NCI-H2227 (cell line): ENCODE measurements around the gene SDCBP2.

ENCODE experiments used
- DNase-seq: peaks from one replicate; lab custom pipeline; 2025; ENCODE audit not compliant: unreplicated experiment; lab: John Stamatoyannopoulos, UW

SDCBP2 gene

DNA sequence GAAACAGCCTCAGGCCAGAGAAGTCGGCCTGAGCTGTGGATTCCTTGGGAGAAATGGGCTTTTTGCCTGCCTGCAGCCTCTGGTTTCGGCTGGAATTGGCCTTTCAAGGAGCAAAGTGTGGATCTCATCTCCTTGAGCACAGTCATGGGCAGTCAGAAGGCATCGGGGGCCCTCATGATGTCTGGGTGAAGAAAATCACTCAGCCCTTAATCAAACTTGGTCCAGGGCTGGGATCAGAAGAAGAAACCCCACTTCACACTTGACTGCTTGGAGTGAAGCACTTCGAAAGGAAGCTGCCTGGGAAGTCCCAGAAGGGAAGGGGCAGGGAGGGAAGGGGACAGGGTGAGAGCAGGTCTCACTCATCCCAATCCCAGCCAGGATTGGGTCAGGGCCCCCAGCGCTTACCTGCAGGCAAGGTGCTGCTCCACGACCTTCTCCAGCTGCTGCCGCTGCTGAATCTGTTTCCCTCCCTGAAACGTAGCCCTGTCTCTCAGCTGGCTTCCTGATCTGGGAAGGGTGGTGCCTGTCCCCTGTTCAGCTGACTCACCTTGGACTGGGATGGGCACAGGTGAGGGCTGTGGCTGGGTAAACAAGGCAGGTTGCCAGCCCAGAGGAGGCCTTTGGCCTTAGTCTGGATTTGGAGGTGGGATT, at the start of gene SDCBP2:
Gene SDCBP2 (minus strand): TSS at position 460 of the 651 bp plus-strand sequence. CDS start 8,723 bp downstream, outside the sequence.
- no peak for DNase-seq

GRCh38 chr20:1378735-1379125, 49.8 kb upstream of the SDCBP2 start:
- no peak for DNase-seq

- DNase-seq, result no peak
Observed at GRCh38 chr20:1377984-1378734, 49.2 kb upstream of the SDCBP2 start.

- DNase-seq, result no peak
Observed at GRCh38 chr20:1377341-1377871, 48.5 kb upstream of the SDCBP2 start.

DNA sequence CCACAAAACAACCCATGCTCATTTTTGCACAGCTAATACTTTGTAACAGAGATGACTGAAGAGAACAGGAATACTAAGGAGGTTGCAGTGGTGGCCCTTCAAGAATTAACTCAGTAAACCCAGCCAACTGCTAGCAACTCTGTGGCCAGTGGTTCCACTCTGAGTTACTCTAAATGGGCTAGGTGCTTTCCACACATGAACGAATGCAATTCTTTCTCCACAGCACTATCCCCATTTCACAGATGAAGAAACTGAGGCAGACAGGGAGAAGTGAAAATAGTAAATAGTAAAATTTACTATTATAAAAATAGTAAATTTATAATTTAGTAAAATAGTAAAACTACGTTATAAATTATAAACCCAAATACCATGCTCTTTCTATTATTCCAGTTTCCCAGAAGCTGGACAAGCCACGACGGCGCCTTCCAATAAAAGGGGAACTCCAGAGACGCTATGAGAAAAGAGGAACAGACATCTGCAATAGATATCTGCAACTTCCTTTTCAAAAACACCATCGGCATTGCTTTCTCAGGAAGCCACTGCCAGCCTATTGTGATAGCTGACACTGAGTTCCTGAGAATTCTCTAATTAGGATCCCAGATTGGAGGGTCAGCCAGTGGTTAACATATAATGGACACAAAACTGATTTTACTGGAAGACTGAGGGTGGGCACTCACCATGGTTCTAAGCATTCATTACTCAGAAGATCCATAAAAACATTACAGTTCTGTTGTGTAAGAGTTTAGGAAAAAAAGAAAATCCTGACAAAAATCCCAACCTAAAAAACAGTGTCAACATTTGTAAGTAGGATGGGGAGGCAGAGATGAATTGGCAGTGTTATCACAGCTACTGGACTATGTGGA, 47.7 kb upstream of the SDCBP2 start:
- DNase-seq, result no peak

GRCh38 chr20:1376007-1376406, 47.1 kb upstream of the SDCBP2 start:
- DNase-seq, result no peak

GRCh38 chr20:1375515-1375914, 46.6 kb upstream of the SDCBP2 start:
- DNase-seq, result no peak

DNA sequence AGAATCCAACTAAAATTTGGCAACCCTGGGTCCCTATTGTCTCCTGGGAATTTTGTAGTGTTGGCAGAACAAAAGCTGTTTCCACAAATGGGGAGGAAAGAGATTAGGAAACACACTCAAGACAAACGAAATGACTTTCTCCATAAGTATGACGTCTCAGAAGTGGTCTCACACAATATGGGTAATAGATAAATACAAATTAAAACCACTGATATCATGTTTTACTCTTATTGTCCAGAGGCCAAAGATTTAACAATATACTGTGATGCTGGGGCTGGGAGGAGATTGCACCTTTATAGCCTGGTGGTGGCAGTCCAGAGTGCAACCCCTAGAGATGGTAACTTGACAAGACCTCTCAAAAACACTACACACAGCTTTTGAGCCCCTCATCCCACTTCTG, 45.3 kb upstream of the SDCBP2 start:
- no peak for DNase-seq

DNA sequence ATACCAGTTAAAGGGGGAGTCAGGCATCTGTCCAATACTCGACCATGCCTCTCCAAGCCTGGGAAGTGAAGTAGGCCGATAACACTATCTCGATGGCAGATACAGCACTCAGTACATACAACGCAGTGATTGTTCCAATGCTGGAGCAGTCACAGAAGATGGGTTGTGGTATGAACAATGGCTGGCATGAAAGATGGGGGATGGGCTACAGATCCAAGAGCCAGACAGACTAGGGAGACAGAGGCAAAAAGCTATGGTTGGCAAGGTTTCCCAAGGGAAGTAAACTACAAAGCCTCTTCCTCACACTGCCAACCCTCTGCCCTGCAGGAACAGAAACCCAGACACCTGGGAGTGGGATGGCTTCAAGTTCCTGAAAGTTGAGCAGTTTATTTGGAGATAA, 44.7 kb upstream of the SDCBP2 start:
- no peak for DNase-seq

GRCh38 chr20:1373036-1373435, 44.1 kb upstream of the SDCBP2 start:
- DNase-seq, result no peak

- DNase-seq, result no peak
Observed at GRCh38 chr20:1371830-1372539, 43.0 kb upstream of the SDCBP2 start.

DNA sequence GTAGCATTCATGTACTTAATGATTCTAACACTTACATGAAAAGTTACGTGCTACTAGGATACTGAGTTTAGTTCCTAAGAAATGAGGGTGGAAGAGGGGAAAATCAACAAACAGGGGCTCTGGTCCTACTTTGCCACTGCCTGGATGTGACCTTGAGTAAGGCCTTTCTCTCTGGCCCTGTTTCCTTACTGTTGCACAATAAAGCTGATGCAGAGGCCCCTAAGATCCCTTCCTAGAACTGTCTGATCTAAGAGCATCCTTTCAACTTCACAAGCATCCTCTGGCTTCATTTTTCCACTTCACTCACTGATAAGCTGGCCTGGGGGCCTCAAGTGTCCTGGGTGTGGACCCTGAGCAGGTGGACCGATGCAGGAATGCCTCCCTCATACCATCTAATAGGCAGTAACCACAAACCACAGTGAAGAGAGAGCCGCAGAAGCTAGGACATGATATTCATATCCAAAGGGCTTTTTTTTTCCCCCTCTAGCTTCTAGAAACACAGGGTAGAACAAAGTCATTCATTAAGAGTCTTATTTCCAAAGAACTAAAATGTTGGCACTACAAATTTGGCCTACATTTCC, 42.4 kb upstream of the SDCBP2 start:
- DNase-seq, result no peak

DNA sequence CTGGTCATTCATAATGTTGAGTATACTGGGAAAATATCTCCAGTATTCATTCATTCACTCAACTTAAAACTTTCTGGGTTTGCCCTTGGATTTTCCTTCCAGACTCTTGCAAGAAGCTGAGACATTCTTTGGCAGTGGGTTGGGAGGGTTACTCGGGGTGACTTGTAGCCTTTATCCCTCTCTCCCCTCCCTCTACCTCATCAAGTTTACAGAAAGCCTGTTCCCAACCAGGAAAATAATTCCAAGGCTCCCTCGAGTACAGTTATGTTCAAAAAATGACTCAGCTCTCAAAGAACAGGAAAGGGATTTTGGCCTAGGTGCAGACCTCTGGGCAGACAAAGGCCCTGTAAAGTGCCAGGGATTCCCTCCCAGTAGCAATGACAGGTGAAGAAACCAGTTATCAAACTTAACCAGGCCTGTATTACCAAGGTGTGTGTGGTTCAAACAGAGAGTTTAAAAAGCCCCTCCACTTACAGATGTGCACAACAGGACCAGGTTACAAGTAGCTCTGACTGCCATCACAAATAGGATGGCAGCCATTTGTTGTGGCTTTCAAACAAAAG, 41.7 kb upstream of the SDCBP2 start:
- DNase-seq, result no peak

GRCh38 chr20:1369970-1370369, 41.0 kb upstream of the SDCBP2 start:
- no peak for DNase-seq

GRCh38 chr20:1368448-1369199, 39.7 kb upstream of the SDCBP2 start:
- DNase-seq, result no peak

DNA sequence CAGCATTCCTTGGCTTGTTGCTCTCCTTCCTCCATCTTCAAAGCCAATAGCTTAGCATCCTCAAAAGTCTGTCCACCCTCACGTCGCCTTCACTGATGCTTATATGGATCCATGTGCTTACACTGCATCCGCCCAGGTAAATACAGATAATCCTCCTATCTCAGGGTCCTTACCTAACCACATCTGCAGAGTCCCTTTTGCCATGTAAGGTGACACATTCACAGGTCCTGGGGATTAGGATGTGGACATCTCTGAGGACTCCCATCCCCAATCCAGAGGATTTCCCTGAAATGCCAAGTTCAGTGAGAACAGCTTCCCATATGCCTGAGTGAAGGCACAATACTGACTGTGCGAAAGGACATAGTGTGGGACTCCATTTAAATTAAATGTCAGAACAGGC, 38.5 kb upstream of the SDCBP2 start:
- DNase-seq, result no peak

DNA sequence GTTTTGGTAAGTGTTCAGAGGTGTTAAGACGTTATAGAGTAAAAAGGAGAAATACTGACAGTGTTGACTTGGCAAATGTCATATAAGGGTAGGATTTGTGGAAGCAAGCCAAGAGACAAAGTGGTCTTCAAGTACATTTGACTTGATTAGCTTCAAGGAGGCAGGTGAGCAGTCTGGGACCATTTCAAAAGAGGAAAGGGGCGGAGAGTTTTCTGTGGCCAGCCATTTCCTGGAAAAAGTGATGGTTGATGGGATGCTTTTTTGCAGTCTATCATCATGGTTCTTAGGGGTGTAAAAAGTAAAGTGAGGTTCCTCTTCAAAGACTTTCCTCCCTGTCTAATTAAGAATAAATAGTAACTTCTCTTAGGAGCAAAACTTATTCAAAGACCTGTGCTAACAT, 35.2 kb upstream of the SDCBP2 start:
- DNase-seq, result no peak

DNA sequence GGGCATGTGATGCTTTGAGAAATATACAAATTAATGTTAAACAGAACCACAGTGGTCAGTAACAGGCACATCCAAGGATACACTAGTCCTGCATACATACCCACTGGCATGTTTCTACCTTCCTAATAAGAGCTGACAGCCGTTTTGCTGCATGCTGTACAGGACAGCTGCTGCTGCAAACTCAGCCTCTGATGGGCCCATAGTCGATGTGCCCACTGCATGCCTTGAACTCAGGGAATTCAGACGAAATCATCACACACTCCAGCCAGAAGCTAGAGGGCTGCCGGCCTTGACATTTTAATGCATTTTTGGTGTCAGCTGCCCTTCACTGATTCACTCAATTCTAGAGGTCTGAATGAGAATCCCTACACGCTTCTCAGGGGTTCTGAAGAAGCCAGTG, 34.6 kb upstream of the SDCBP2 start:
- no peak for DNase-seq

- no peak for DNase-seq
Observed at GRCh38 chr20:1362484-1362883, 33.5 kb upstream of the SDCBP2 start.
